Gastrocnemius medialis (tissue), 4 donors: ENCODE results near the gene DCAF8. TPM values are rescaled to one million over a fixed set of nuclear protein-coding genes. Genes with fewer than 3 reads are reported as not detected.
A peak's percentile ranks its signal among the peaks of the same experiment; 100 is the strongest.

ENCODE experiments used
- ATAC-seq, 2 donors: fragments of 150-250 bp; one replicate each; pipeline ENCODE4 v1.9.1; 2016
- DNase-seq, 2 donors: peaks; one replicate each; pipeline ENCODE4 v3.0.0-alpha.2; 2019
- H3K27ac ChIP-seq, 4 donors: fragments of 200-600 bp; sonication (generic); 1 replicate in 1 of 4; 2 replicates in 3 of 4; pipeline ENCODE4 v1.5.1; 2016 to 2018; ENCODE audit warnings: mild to moderate bottlenecking in 2 of 4, moderate library complexity in 1 of 4
- H3K27me3 ChIP-seq, 3 donors: fragments of 200-600 bp; sonication (generic) in 2 of 3; 1 replicate in 1 of 3; 2 replicates in 2 of 3; pipeline versions ENCODE4 v1.5.1 to v1.6.0; 2016 to 2019; ENCODE audit warnings: mild to moderate bottlenecking in 1 of 3, moderate library complexity in 1 of 3
- H3K36me3 ChIP-seq, 2 donors: fragments of 200-600 bp; sonication (generic) in 1 of 2; one replicate each; pipeline ENCODE4 v1.5.1; 2017 to 2018
- H3K4me1 ChIP-seq, 2 donors: fragments of 200-600 bp; sonication (generic) in 1 of 2; one replicate each; pipeline ENCODE4 v1.5.1; 2016 to 2017; ENCODE audit warnings: mild to moderate bottlenecking in 2 of 2
- H3K4me3 ChIP-seq, 4 donors: fragments of 200-600 bp; sonication (generic) in 3 of 4; 1 replicate in 1 of 4; 2 replicates in 3 of 4; pipeline ENCODE4 v1.5.1; 2016 to 2019; ENCODE audit warnings: mild to moderate bottlenecking in 2 of 4
- H3K9me3 ChIP-seq, 3 donors: fragments of 200-600 bp; sonication (generic) in 2 of 3; 1 replicate in 1 of 3; 2 replicates in 2 of 3; pipeline ENCODE4 v1.5.1; 2016 to 2019
- POLR2A ChIP-seq, 2 donors: fragments of 450-650 bp; IDR thresholded peaks; one replicate each; pipeline ENCODE4 v1.6.1; 2017; ENCODE audit warnings: antibody characterized with exemption in 2 of 2, mild to moderate bottlenecking in 2 of 2, moderate library complexity in 2 of 2
- in situ Hi-C, 4 donors: fragments of 200-750 bp; cut with MboI; loops; one replicate each; pipeline versions ENCODE4 v1.15.0 to v1.8.0; 2017; ENCODE audit warnings: low sequenced_read_pairs in 4 of 4
- intact Hi-C: fragments of 100-400 bp; cut with DNase I; formaldehyde crosslinking; loops from one replicate; pipeline ENCODE4 v1.15.1; 2023; ENCODE audit warnings: low total_unique reads
- total RNA-seq, 4 donors: library from RNA; depleted of rRNA; stranded (reverse); fragments of >200 nt; gene quantifications; one replicate each; pipeline versions ENCODE4 v1.1.0 to v1.2.3, GENCODE V29; 2016
- TF ChIP-seq, protein P1 (sequence below), 5 experiments: fragments of 450-650 bp in 3 of 5; fragments of 200-600 bp in 2 of 5; sonication (generic) in 2 of 5; IDR thresholded peaks in 4 of 5; conservative IDR thresholded peaks in 1 of 5; 1 replicate in 4 of 5; 2 replicates in 1 of 5; pipeline ENCODE4 v1.5.1; 2016 to 2019; ENCODE audit warnings: antibody characterized with exemption in 5 of 5, mild to moderate bottlenecking in 3 of 5, moderate library complexity in 3 of 5

The DCAF8 gene
- total RNA-seq, 4 donors from 2014 or later: 170 to 208 (median 196) TPM

DNA sequence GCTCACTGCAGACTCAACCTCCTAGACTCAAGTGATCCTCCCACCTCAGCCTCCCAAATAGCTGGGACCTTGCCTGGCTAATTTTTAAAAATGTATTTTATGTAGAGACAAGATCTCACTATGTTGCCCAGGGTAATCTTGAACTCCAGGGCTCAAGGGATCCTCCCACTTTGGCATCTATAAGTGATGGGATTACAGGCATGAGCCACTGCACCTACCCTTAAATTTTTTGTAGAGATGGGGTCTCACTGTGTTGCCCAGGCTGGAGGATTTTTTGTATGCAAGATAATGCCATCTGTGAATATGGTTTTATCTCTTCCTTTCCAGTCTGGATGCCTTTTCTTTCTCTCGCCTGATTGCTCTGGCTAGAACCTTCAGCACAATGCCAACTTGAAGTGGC, 8.7 kb upstream of the DCAF8 start:
- TF ChIP-seq, protein P1, sequence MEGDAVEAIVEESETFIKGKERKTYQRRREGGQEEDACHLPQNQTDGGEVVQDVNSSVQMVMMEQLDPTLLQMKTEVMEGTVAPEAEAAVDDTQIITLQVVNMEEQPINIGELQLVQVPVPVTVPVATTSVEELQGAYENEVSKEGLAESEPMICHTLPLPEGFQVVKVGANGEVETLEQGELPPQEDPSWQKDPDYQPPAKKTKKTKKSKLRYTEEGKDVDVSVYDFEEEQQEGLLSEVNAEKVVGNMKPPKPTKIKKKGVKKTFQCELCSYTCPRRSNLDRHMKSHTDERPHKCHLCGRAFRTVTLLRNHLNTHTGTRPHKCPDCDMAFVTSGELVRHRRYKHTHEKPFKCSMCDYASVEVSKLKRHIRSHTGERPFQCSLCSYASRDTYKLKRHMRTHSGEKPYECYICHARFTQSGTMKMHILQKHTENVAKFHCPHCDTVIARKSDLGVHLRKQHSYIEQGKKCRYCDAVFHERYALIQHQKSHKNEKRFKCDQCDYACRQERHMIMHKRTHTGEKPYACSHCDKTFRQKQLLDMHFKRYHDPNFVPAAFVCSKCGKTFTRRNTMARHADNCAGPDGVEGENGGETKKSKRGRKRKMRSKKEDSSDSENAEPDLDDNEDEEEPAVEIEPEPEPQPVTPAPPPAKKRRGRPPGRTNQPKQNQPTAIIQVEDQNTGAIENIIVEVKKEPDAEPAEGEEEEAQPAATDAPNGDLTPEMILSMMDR (IDR thresholded peaks at IDR 0.05 in 4 of 5, conservative IDR thresholded peaks at IDR 0.05 in 1 of 5): no peak
- TF ChIP-seq POLR2A (IDR thresholded peaks at IDR 0.05): no peak
- ATAC-seq: no peak
- Histone ChIP-seq H3K4me1 (no peaks in the 10 kb centered on the region), H3K9me3 (no peaks in the 10 kb centered on the region), H3K4me3 (no peak overlapping the region), H3K27me3 (no peaks in the 10 kb centered on the region), H3K36me3 (no peaks in the 10 kb centered on the region), H3K27ac (no peak overlapping the region)
- in situ Hi-C loops: no loop called here
- DNase-seq: no peak
- intact Hi-C loops: no loop called here

- Histone ChIP-seq H3K36me3 (no peaks in the 10 kb centered on the region), H3K4me3 (no peak overlapping the region), H3K9me3 (no peaks in the 10 kb centered on the region), H3K27me3 (no peaks in the 10 kb centered on the region), H3K27ac (no peak overlapping the region), H3K4me1 (peaks cover 6 to 7% of the 10 kb centered on the region in 2 donors)
- TF ChIP-seq POLR2A (IDR thresholded peaks at IDR 0.05): no peak
- TF ChIP-seq, protein P1 (IDR thresholded peaks at IDR 0.05 in 4 of 5, conservative IDR thresholded peaks at IDR 0.05 in 1 of 5): no peak
- DNase-seq (no peak), ATAC-seq (no peak)
- in situ Hi-C loops (no loop called here), intact Hi-C loops (no loop called here)
Observed at GRCh38 chr1:160267284-160267991, 5.1 kb upstream of the DCAF8 start.

DNA sequence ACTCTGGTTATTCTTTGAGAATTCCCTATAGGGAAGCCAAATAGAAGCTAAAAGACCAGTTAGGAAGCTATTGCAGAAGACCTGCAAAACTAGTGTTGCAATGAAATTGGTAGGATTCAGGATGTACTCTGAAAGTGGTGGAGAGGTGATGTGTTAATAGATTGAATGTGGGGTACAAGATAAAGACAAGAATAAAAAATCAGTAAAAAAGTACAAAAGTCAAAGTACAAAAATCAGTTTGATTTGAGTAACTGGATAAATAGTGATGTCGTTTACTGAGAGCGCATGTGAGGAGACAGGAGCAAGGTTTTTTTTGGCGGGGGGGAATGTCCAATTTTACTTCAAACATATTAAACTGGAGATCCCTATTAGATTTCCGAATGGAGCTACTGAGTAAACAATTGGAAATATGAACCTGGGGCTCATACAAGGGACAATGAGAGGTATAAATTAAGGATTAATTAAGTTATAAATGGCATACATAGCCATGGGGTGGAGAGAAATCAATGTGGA, 2.5 kb upstream of the DCAF8 start:
- no peak overlapping the region for H3K4me3 ChIP-seq
- intact Hi-C loops (no loop called here), in situ Hi-C loops (no loop called here)
- DNase-seq (no peak), ATAC-seq (no peak)
- peaks cover 16 to 21% of the 10 kb centered on the region in 2 donors for H3K4me1 ChIP-seq
- H3K27me3 ChIP-seq: no peaks in the 10 kb centered on the region
- H3K27ac ChIP-seq: no peak overlapping the region
- no peak for TF ChIP-seq POLR2A (IDR thresholded peaks at IDR 0.05)
- TF ChIP-seq, protein P1 (IDR thresholded peaks at IDR 0.05 in 4 of 5, conservative IDR thresholded peaks at IDR 0.05 in 1 of 5): no peak
- H3K36me3 ChIP-seq: no peaks in the 10 kb centered on the region
- H3K9me3 ChIP-seq: no peaks in the 10 kb centered on the region

- Histone ChIP-seq H3K4me3 (peak overlapping the region; percentile 74 to 91 (median 84)), H3K27ac (peak overlapping the region; percentile 96 to 99 (median 96)), H3K27me3 (no peaks in the 10 kb centered on the region), H3K36me3 (no peaks in the 10 kb centered on the region), H3K4me1 (peaks cover 49 to 53% of the 10 kb centered on the region in 2 donors), H3K9me3 (no peaks in the 10 kb centered on the region)
- in situ Hi-C loops: no loop called here
- intact Hi-C loops: no loop called here
- TF ChIP-seq, protein P1 (IDR thresholded peaks at IDR 0.05 in 4 of 5, conservative IDR thresholded peaks at IDR 0.05 in 1 of 5): no peak
- TF ChIP-seq POLR2A (IDR thresholded peaks at IDR 0.05): peak in 1 of 2 donors; percentile 40
- ATAC-seq: peak; percentile 80 to 83
- peak; percentile 63 to 79 for DNase-seq
Observed at GRCh38 chr1:160261556-160261892, 825 bp downstream of the DCAF8 start.
